ENCODE data around the gene LARP1.

Gene LARP1

DNA sequence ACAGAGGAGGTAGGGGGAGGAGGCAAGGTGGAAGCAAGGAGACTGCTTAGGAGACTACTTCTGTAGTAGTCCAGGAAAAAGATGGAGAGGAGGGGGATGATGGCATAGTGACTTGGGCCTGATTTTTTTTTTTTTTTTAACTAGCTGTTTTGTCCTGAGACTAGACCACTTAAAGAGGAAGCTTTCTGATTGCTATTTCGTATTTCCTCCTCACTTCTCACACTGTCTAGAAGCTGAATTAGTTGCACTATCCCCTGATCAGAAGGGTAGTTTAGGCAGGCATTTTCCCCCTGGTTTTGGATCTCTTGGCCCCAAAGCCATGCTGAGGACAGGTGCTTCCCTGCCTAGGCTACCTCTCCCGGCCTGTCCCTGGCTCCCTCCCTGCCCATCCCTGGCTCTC lies 14.9 kb downstream of the LARP1 start:
- Histone ChIP-seq H3K9me3 (replicated peaks in 1 of 2; ENCODE audit: control insufficient read depth in 2 of 2, insufficient read depth in 1 of 2, low read depth in 1 of 2, low read length in 2 of 2) (no peaks in the 10 kb centered on the region), H3K27ac (replicated peaks; ENCODE audit: low read length) (no peak overlapping the region), H3K4me3 (ENCODE audit: low read length in 2 of 2) (no peak overlapping the region), H3K4ac (ENCODE audit: low read length) (no peak overlapping the region), H4K8ac (ENCODE audit: low read depth, low read length) (no peak overlapping the region), H3K4me2 (ENCODE audit: insufficient read depth, low read length, poor library complexity, severe bottlenecking) (no peak overlapping the region), H3K36me3 (replicated peaks in 1 of 2; ENCODE audit: control insufficient read depth in 2 of 2, insufficient read depth in 2 of 2, low read length in 2 of 2) (peaks cover 0 to 15% of the 10 kb centered on the region in 2 donors), H3K9ac (ENCODE audit: low read depth, low read length, poor library complexity) (peak overlapping the region; percentile 18), H2AK5ac (ENCODE audit: low read depth, low read length) (no peak overlapping the region), H3K4me1 (ENCODE audit: control insufficient read depth in 2 of 2, insufficient read depth in 1 of 2, low read depth in 1 of 2, low read length in 2 of 2) (peaks cover 11 to 27% of the 10 kb centered on the region in 2 donors), H2BK12ac (ENCODE audit: low read length) (no peak overlapping the region), H2BK120ac (ENCODE audit: low read depth, low read length) (no peak overlapping the region), H3K14ac (ENCODE audit: low read length) (peak overlapping the region; percentile 59), H3K18ac (ENCODE audit: low read length) (no peak overlapping the region), H3K79me1 (ENCODE audit: low read depth, low read length) (peaks cover 6% of the 10 kb centered on the region), H2AFZ (ENCODE audit: low read length) (no peak overlapping the region), H4K91ac (ENCODE audit: low read depth, low read length, poor library complexity) (no peak overlapping the region), H3K23ac (ENCODE audit: low read depth, low read length, poor library complexity) (no peak overlapping the region), H2BK5ac (ENCODE audit: low read length) (no peak overlapping the region), H3K27me3 (ENCODE audit: control insufficient read depth in 3 of 3, insufficient read depth in 3 of 3, low read depth in 1 of 3, low read length in 3 of 3) (no peaks in the 10 kb centered on the region), H2BK15ac (ENCODE audit: low read length) (no peak overlapping the region)
- no peak for DNase-seq (ENCODE audit: low spot score)
- WGBS, 2 donors (ENCODE audit: extremely low coverage in 2 of 2, insufficient read length in 2 of 2, insufficient replicate concordance in 1 of 2), result no CpG with 5 or more reads among the region's 2 CpGs

DNA sequence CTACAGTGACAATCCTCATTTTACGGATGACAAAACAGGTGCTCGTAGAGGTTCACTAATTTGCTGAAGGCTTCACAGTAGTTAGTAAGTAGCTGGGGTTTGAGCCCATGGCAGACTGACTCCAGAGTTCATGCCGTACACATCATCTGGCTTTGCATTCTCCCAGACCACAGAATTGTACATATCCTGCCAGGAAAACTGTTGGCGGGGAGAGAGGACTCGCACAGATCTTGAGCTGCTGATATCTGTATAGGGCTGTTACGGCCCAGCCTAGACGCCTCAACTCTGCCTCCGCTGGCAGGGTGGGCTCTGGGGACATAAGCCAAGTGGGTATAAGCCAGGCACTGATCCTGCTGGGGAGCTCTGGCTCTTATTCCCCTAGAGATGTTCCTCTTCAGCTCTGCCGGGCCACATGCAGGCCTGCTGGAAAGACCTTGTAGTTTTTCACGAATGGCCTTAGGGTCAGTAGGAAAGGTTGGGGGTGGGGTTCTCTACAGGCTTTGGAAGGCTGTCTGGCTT lies 16.3 kb downstream of the LARP1 start:
- no peak overlapping the region for H3K4ac ChIP-seq (ENCODE audit: low read length)
- peaks cover 11 to 32% of the 10 kb centered on the region in 2 donors for H3K4me1 ChIP-seq (ENCODE audit: control insufficient read depth in 2 of 2, insufficient read depth in 1 of 2, low read depth in 1 of 2, low read length in 2 of 2)
- no peak overlapping the region for H3K14ac ChIP-seq (ENCODE audit: low read length)
- no peaks in the 10 kb centered on the region for H3K9me3 ChIP-seq (replicated peaks in 1 of 2; ENCODE audit: control insufficient read depth in 2 of 2, insufficient read depth in 1 of 2, low read depth in 1 of 2, low read length in 2 of 2)
- peaks cover 6% of the 10 kb centered on the region for H3K79me1 ChIP-seq (ENCODE audit: low read depth, low read length)
- no CpG with 5 or more reads among the region's 10 CpGs for WGBS, 2 donors (ENCODE audit: extremely low coverage in 2 of 2, insufficient read length in 2 of 2, insufficient replicate concordance in 1 of 2)
- H2AFZ ChIP-seq (ENCODE audit: low read length), result no peak overlapping the region
- no peak overlapping the region for H4K91ac ChIP-seq (ENCODE audit: low read depth, low read length, poor library complexity)
- no peak overlapping the region for H4K8ac ChIP-seq (ENCODE audit: low read depth, low read length)
- no peak overlapping the region for H2BK12ac ChIP-seq (ENCODE audit: low read length)
- peak overlapping the region; percentile 37 for H3K4me2 ChIP-seq (ENCODE audit: insufficient read depth, low read length, poor library complexity, severe bottlenecking)
- no peak overlapping the region for H3K23ac ChIP-seq (ENCODE audit: low read depth, low read length, poor library complexity)
- peak; percentile 24 for DNase-seq (ENCODE audit: low spot score)
- no peak overlapping the region for H3K9ac ChIP-seq (ENCODE audit: low read depth, low read length, poor library complexity)
- no peak overlapping the region for H2AK5ac ChIP-seq (ENCODE audit: low read depth, low read length)
- H2BK5ac ChIP-seq (ENCODE audit: low read length), result no peak overlapping the region
- H3K36me3 ChIP-seq (replicated peaks in 1 of 2; ENCODE audit: control insufficient read depth in 2 of 2, insufficient read depth in 2 of 2, low read length in 2 of 2), result peaks cover 0 to 21% of the 10 kb centered on the region in 2 donors
- H2BK15ac ChIP-seq (ENCODE audit: low read length), result no peak overlapping the region
- no peaks in the 10 kb centered on the region for H3K27me3 ChIP-seq (ENCODE audit: control insufficient read depth in 3 of 3, insufficient read depth in 3 of 3, low read depth in 1 of 3, low read length in 3 of 3)
- no peak overlapping the region for H2BK120ac ChIP-seq (ENCODE audit: low read depth, low read length)
- H3K18ac ChIP-seq (ENCODE audit: low read length), result peak overlapping the region; percentile 68
- no peak overlapping the region for H3K4me3 ChIP-seq (ENCODE audit: low read length in 2 of 2)
- peak overlapping the region; percentile 28 for H3K27ac ChIP-seq (replicated peaks; ENCODE audit: low read length)

DNA sequence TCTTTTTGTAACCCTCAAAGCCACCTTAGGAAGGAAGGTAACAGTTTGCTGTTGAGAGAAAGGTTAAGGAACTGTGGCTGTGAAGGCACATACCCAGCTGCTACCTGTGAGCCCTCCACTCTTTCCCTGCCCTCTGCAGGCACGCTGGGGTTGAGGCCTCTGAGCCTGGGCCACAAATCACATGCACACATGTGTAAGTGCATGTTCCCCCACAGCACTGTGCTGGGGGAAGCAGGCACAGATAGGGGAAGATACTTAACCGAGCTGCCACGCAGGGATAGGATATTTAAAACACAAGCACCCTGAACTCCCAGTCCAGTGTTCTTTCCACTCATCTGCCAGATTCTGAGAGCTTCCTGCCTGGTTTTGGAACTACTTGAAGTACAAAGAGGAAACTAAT lies 18.1 kb downstream of the LARP1 start:
- H3K14ac ChIP-seq (ENCODE audit: low read length), result no peak overlapping the region

DNA sequence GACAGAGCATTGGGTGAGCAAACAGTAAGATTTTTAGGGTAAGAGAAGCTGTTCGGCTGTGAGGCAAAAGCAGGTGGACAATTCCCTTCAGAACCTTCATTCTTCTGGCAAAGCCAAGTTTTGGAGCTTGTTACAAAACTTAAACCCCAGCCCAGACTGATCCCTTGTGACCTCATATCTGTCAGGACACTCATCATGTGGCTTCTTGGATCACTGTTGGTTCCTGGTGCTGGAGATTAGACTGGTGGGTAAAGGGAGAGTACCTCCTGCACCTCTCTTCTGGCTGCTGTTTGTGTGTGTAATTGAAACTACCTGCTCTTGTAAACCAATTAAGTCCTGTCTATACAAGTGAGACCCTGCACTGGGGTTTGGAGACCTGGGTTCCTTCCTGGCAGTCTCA lies 21.0 kb downstream of the LARP1 start:
- Histone ChIP-seq H2BK5ac (ENCODE audit: low read length) (no peak overlapping the region), H2AFZ (ENCODE audit: low read length) (no peak overlapping the region), H3K27me3 (ENCODE audit: control insufficient read depth in 3 of 3, insufficient read depth in 3 of 3, low read depth in 1 of 3, low read length in 3 of 3) (no peaks in the 10 kb centered on the region), H2BK120ac (ENCODE audit: low read depth, low read length) (no peak overlapping the region), H4K8ac (ENCODE audit: low read depth, low read length) (no peak overlapping the region), H3K27ac (replicated peaks; ENCODE audit: low read length) (no peak overlapping the region), H4K91ac (ENCODE audit: low read depth, low read length, poor library complexity) (no peak overlapping the region), H3K9ac (ENCODE audit: low read depth, low read length, poor library complexity) (no peak overlapping the region), H3K4me2 (ENCODE audit: insufficient read depth, low read length, poor library complexity, severe bottlenecking) (no peak overlapping the region), H3K36me3 (replicated peaks in 1 of 2; ENCODE audit: control insufficient read depth in 2 of 2, insufficient read depth in 2 of 2, low read length in 2 of 2) (peaks cover 0 to 33% of the 10 kb centered on the region in 2 donors), H3K9me3 (replicated peaks in 1 of 2; ENCODE audit: control insufficient read depth in 2 of 2, insufficient read depth in 1 of 2, low read depth in 1 of 2, low read length in 2 of 2) (no peaks in the 10 kb centered on the region), H2BK12ac (ENCODE audit: low read length) (no peak overlapping the region), H3K4me1 (ENCODE audit: control insufficient read depth in 2 of 2, insufficient read depth in 1 of 2, low read depth in 1 of 2, low read length in 2 of 2) (peaks cover 4 to 21% of the 10 kb centered on the region in 2 donors), H2AK5ac (ENCODE audit: low read depth, low read length) (no peak overlapping the region), H3K79me1 (ENCODE audit: low read depth, low read length) (peaks cover 10% of the 10 kb centered on the region), H3K4me3 (ENCODE audit: low read length in 2 of 2) (no peak overlapping the region), H3K23ac (ENCODE audit: low read depth, low read length, poor library complexity) (no peak overlapping the region), H3K18ac (ENCODE audit: low read length) (no peak overlapping the region), H2BK15ac (ENCODE audit: low read length) (no peak overlapping the region), H3K4ac (ENCODE audit: low read length) (no peak overlapping the region), H3K14ac (ENCODE audit: low read length) (no peak overlapping the region)
- WGBS, 2 donors (ENCODE audit: extremely low coverage in 2 of 2, insufficient read length in 2 of 2, insufficient replicate concordance in 1 of 2), result no CpG with 5 or more reads among the region's 1 CpG
- no peak for DNase-seq (ENCODE audit: low spot score)

More for the DNA sequence above, 18.1 kb downstream of the LARP1 start:
- WGBS, 2 donors (ENCODE audit: extremely low coverage in 2 of 2, insufficient read length in 2 of 2, insufficient replicate concordance in 1 of 2), result no CpG with 5 or more reads among the region's 3 CpGs
- H2AFZ ChIP-seq (ENCODE audit: low read length), result no peak overlapping the region
- H3K4ac ChIP-seq (ENCODE audit: low read length), result no peak overlapping the region
- no peak overlapping the region for H2BK12ac ChIP-seq (ENCODE audit: low read length)
- no peak overlapping the region for H3K9ac ChIP-seq (ENCODE audit: low read depth, low read length, poor library complexity)
- no peak overlapping the region for H4K8ac ChIP-seq (ENCODE audit: low read depth, low read length)
- no peak overlapping the region for H2BK15ac ChIP-seq (ENCODE audit: low read length)
- H2AK5ac ChIP-seq (ENCODE audit: low read depth, low read length), result no peak overlapping the region
- H3K18ac ChIP-seq (ENCODE audit: low read length), result no peak overlapping the region
- no peaks in the 10 kb centered on the region for H3K27me3 ChIP-seq (ENCODE audit: control insufficient read depth in 3 of 3, insufficient read depth in 3 of 3, low read depth in 1 of 3, low read length in 3 of 3)
- H3K27ac ChIP-seq (replicated peaks; ENCODE audit: low read length), result no peak overlapping the region
- no peak overlapping the region for H3K4me3 ChIP-seq (ENCODE audit: low read length in 2 of 2)
- H3K79me1 ChIP-seq (ENCODE audit: low read depth, low read length), result peaks cover 6% of the 10 kb centered on the region
- no peak overlapping the region for H2BK120ac ChIP-seq (ENCODE audit: low read depth, low read length)
- no peak overlapping the region for H3K4me2 ChIP-seq (ENCODE audit: insufficient read depth, low read length, poor library complexity, severe bottlenecking)
- H2BK5ac ChIP-seq (ENCODE audit: low read length), result no peak overlapping the region
- H3K36me3 ChIP-seq (replicated peaks in 1 of 2; ENCODE audit: control insufficient read depth in 2 of 2, insufficient read depth in 2 of 2, low read length in 2 of 2), result peaks cover 0 to 27% of the 10 kb centered on the region in 2 donors
- no peak for DNase-seq (ENCODE audit: low spot score)
- H3K9me3 ChIP-seq (replicated peaks in 1 of 2; ENCODE audit: control insufficient read depth in 2 of 2, insufficient read depth in 1 of 2, low read depth in 1 of 2, low read length in 2 of 2), result no peaks in the 10 kb centered on the region
- no peak overlapping the region for H4K91ac ChIP-seq (ENCODE audit: low read depth, low read length, poor library complexity)
- H3K4me1 ChIP-seq (ENCODE audit: control insufficient read depth in 2 of 2, insufficient read depth in 1 of 2, low read depth in 1 of 2, low read length in 2 of 2), result peaks cover 11 to 32% of the 10 kb centered on the region in 2 donors
- peak overlapping the region; percentile 51 for H3K23ac ChIP-seq (ENCODE audit: low read depth, low read length, poor library complexity)
